Retinal pigment epithelial cell (primary cell): ENCODE data around the gene MCFD2.

ENCODE experiments used
- DNase-seq: peaks from one replicate; pipeline ENCODE4 v3.0.0-alpha.2; 2010; ENCODE audit warnings: low read depth
- H3K4me3 ChIP-seq: 2 replicates; pipeline ENCODE4 v1.5.1; 2011; ENCODE audit warnings: mild to moderate bottlenecking, low read length, control low read depth, moderate library complexity
- CTCF ChIP-seq: conservative IDR thresholded peaks from 2 replicates; pipeline ENCODE4 v1.5.1; 2011; ENCODE audit warnings: low read depth, low read length, control low read depth, inconsistent platforms

The MCFD2 gene

GRCh38 chr2:46872902-46873603, 42.6 kb downstream of the MCFD2 start:
- H3K4me3 ChIP-seq, result no peak overlapping the region
- DNase-seq, result no peak
- no peak for TF ChIP-seq CTCF

- DNase-seq, result peak; percentile 46
- no peak overlapping the region for H3K4me3 ChIP-seq
- TF ChIP-seq CTCF, result no peak
Measured at GRCh38 chr2:46871976-46872381, 43.6 kb downstream of the MCFD2 start.

- DNase-seq, result peak; percentile 82
- TF ChIP-seq CTCF, result no peak
- no peak overlapping the region for H3K4me3 ChIP-seq
Measured at GRCh38 chr2:46870051-46870839, 45.4 kb downstream of the MCFD2 start.

GRCh38 chr2:46869621-46870020, 46.0 kb downstream of the MCFD2 start:
- no peak for TF ChIP-seq CTCF
- DNase-seq, result no peak
- H3K4me3 ChIP-seq, result no peak overlapping the region

- no peak for TF ChIP-seq CTCF
- DNase-seq, result no peak
- no peak overlapping the region for H3K4me3 ChIP-seq
Measured at GRCh38 chr2:46866770-46867246, 48.8 kb downstream of the MCFD2 start.

GRCh38 chr2:46865181-46865970, 50.2 kb downstream of the MCFD2 start:
- no peak overlapping the region for H3K4me3 ChIP-seq
- DNase-seq, result no peak
- no peak for TF ChIP-seq CTCF
